HEK293 (cell line): ENCODE measurements around the gene POLA2.
A peak's percentile ranks its signal among the peaks of the same experiment; 100 is the strongest.

ENCODE experiments used
- CTCF ChIA-PET: fragments of 350-600 bp; formaldehyde crosslinking; extraction: SDS; loops from one replicate; lab custom pipeline; 2021; ENCODE audit warnings: antibody characterized with exemption; lab: Yijun Ruan, JAX
- POLR2A ChIA-PET: fragments of 300-600 bp; formaldehyde crosslinking; extraction: SDS; loops from one replicate; lab custom pipeline; 2020; ENCODE audit warnings: antibody characterized with exemption, inconsistent platforms; lab: Yijun Ruan, JAX
- H3K27ac ChIP-seq: fragments of 200-500 bp; sonication (Bioruptor generic); 2 replicates; pipeline ENCODE4 v1.5.1; 2014; ENCODE audit warnings: low read depth, low read length, control low read depth, inconsistent platforms; ENCODE audit errors: extremely low read depth
- H3K36me3 ChIP-seq, 2 experiments: fragments of 200-500 bp in 1 of 2; sonication (Bioruptor generic) in 1 of 2; 1 replicate in 1 of 2; 2 replicates in 1 of 2; pipeline ENCODE4 v1.5.1; 2014 to 2017; ENCODE audit warnings: inconsistent platforms in 2 of 2, low read length in 2 of 2; ENCODE audit not compliant: control insufficient read depth in 2 of 2, insufficient read depth in 1 of 2
- H3K4me1 ChIP-seq: fragments of 200-500 bp; sonication (Bioruptor generic); 2 replicates; pipeline ENCODE4 v1.5.1; 2014; ENCODE audit warnings: mild to moderate bottlenecking, low read length, inconsistent platforms; ENCODE audit not compliant: control insufficient read depth, insufficient read depth
- H3K4me3 ChIP-seq: 2 replicates; pipeline ENCODE4 v1.5.1; 2011; ENCODE audit warnings: low read depth, mild to moderate bottlenecking, control low read depth, low read length, moderate library complexity
- H3K9me3 ChIP-seq: fragments of 200-500 bp; sonication (Bioruptor generic); 2 replicates; pipeline ENCODE4 v1.5.1; 2014; ENCODE audit warnings: low read depth, low read length, inconsistent platforms; ENCODE audit not compliant: control insufficient read depth, insufficient read depth
- MZF1 ChIP-seq: fragments of 450-650 bp; formaldehyde crosslinking; IDR thresholded peaks from 2 replicates; pipeline ENCODE4 v1.5.1; 2017; ENCODE audit warnings: missing biosample characterization, missing genetic modification characterization, borderline replicate concordance
- SCRT2 ChIP-seq: fragments of 450-650 bp; formaldehyde crosslinking; IDR thresholded peaks from 2 replicates; pipeline ENCODE4 v1.5.1; 2016; ENCODE audit warnings: missing biosample characterization, missing genetic modification characterization
- ZFHX2 ChIP-seq: fragments of 450-650 bp; formaldehyde crosslinking; conservative IDR thresholded peaks from 2 replicates; pipeline ENCODE4 v1.5.1; 2016; ENCODE audit warnings: missing biosample characterization, missing genetic modification characterization
- ZFP37 ChIP-seq: fragments of 450-650 bp; formaldehyde crosslinking; IDR thresholded peaks from 2 replicates; pipeline ENCODE4 v1.5.1; 2016; ENCODE audit warnings: missing biosample characterization, missing genetic modification characterization
- ZNF18 ChIP-seq: fragments of 450-650 bp; formaldehyde crosslinking; IDR thresholded peaks from 2 replicates; pipeline ENCODE4 v1.5.1; 2016; ENCODE audit warnings: missing biosample characterization, missing genetic modification characterization
- ZNF2 ChIP-seq: fragments of 450-650 bp; formaldehyde crosslinking; IDR thresholded peaks from 2 replicates; pipeline ENCODE4 v1.5.1; 2016; ENCODE audit warnings: missing biosample characterization, missing genetic modification characterization
- ZNF248 ChIP-seq: fragments of 450-650 bp; formaldehyde crosslinking; IDR thresholded peaks from 2 replicates; pipeline ENCODE4 v1.5.1; 2017; ENCODE audit warnings: missing biosample characterization, missing genetic modification characterization
- ZNF292 ChIP-seq: fragments of 450-650 bp; formaldehyde crosslinking; IDR thresholded peaks from 2 replicates; pipeline ENCODE4 v1.5.1; 2016; ENCODE audit warnings: low read depth, missing biosample characterization, missing genetic modification characterization, borderline replicate concordance
- ZNF335 ChIP-seq: fragments of 450-650 bp; formaldehyde crosslinking; conservative IDR thresholded peaks from 2 replicates; pipeline ENCODE4 v1.5.1; 2016; ENCODE audit warnings: missing biosample characterization, missing genetic modification characterization
- ZNF433 ChIP-seq: fragments of 450-650 bp; formaldehyde crosslinking; IDR thresholded peaks from 2 replicates; pipeline ENCODE4 v1.5.1; 2016; ENCODE audit warnings: missing biosample characterization, missing genetic modification characterization, low read depth
- ZNF544 ChIP-seq: fragments of 450-650 bp; formaldehyde crosslinking; IDR thresholded peaks from 2 replicates; pipeline ENCODE4 v1.5.0; 2017; ENCODE audit warnings: missing biosample characterization, missing genetic modification characterization
- ZNF549 ChIP-seq: fragments of 450-650 bp; IDR thresholded peaks from 2 replicates; pipeline ENCODE4 v1.5.1; 2018; ENCODE audit warnings: missing biosample characterization, missing genetic modification characterization, mild to moderate bottlenecking, inconsistent platforms, moderate library complexity
- ZNF596 ChIP-seq: fragments of 450-650 bp; IDR thresholded peaks from 2 replicates; pipeline ENCODE4 v1.5.0; 2018; ENCODE audit warnings: missing biosample characterization, mild to moderate bottlenecking, missing genetic modification characterization, moderate library complexity
- ZNF626 ChIP-seq: fragments of 450-650 bp; sonication (Bioruptor Pico); formaldehyde crosslinking; IDR thresholded peaks from 2 replicates; pipeline ENCODE4 v1.5.1; 2018; ENCODE audit warnings: missing biosample characterization, missing genetic modification characterization, inconsistent platforms
- ZNF645 ChIP-seq: fragments of 450-650 bp; formaldehyde crosslinking; IDR thresholded peaks from 2 replicates; pipeline ENCODE4; 2016; ENCODE audit warnings: missing biosample characterization, missing genetic modification characterization
- ZNF664 ChIP-seq: fragments of 450-650 bp; formaldehyde crosslinking; IDR thresholded peaks from 2 replicates; pipeline ENCODE4 v1.5.1; 2016; ENCODE audit warnings: missing biosample characterization, missing genetic modification characterization
- ZNF747 ChIP-seq: fragments of 450-650 bp; formaldehyde crosslinking; IDR thresholded peaks from 2 replicates; pipeline ENCODE4 v1.5.1; 2016; ENCODE audit warnings: missing biosample characterization, missing genetic modification characterization
- ZNF843 ChIP-seq: fragments of 450-650 bp; formaldehyde crosslinking; IDR thresholded peaks from 2 replicates; pipeline ENCODE4 v1.5.1; 2016; ENCODE audit warnings: missing biosample characterization, missing genetic modification characterization
- ZSCAN5A ChIP-seq: fragments of 450-650 bp; formaldehyde crosslinking; IDR thresholded peaks from 2 replicates; pipeline ENCODE4 v1.5.1; 2016; ENCODE audit warnings: missing biosample characterization, missing genetic modification characterization
- TF ChIP-seq, protein P1 (sequence below): fragments of 450-650 bp; formaldehyde crosslinking; IDR thresholded peaks from 2 replicates; pipeline ENCODE4 v1.5.1; 2016; ENCODE audit warnings: missing biosample characterization, missing genetic modification characterization
- TF ChIP-seq, protein P2 (sequence below): fragments of 450-650 bp; formaldehyde crosslinking; IDR thresholded peaks from 2 replicates; pipeline ENCODE4 v1.5.1; 2016; ENCODE audit warnings: missing biosample characterization, missing genetic modification characterization
- TF ChIP-seq, protein P3 (sequence below): fragments of 450-650 bp; formaldehyde crosslinking; IDR thresholded peaks from 2 replicates; pipeline ENCODE4 v1.5.1; 2016; ENCODE audit warnings: missing biosample characterization, missing genetic modification characterization
- TF ChIP-seq, protein P4 (sequence below): fragments of 450-650 bp; formaldehyde crosslinking; IDR thresholded peaks from 2 replicates; pipeline ENCODE4 v1.5.1; 2016; ENCODE audit warnings: missing biosample characterization, missing genetic modification characterization

The POLA2 gene

DNA sequence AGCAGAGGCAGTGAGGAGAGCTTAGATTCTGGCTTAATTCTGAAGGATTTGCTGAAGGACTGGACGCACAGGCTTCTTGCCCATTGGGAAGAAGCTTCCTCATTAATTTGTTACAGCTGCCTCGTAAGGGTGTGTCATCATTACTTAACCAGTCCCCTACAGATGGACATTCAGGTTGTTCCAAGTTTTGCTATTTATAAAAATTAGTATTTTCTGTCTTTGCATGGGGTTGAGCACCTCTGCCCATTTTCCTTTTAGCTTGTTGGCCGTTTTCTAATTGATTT is 41.9 kb upstream of the POLA2 start:
- Histone ChIP-seq H3K36me3 (no peaks in the 10 kb centered on the region), H3K9me3 (no peaks in the 10 kb centered on the region), H3K4me1 (no peaks in the 10 kb centered on the region; the same call in 1 of the 2 replicates), H3K27ac (no peak overlapping the region), H3K4me3 (no peak overlapping the region)
- POLR2A ChIA-PET: no interaction called here
- CTCF ChIA-PET: interaction anchor here (1.0 to 3.5 kb wide), 3 partner anchors 15 to 55 kb away, joined by 3 to 18 read pairs (median 10); no protein-coding TSS in a partner anchor
- TF ChIP-seq ZFHX2: no peak
- TF ChIP-seq MZF1 (tag by site-specific recombination): peak; percentile 97
- TF ChIP-seq ZNF626 (tag by site-specific recombination): no peak

DNA sequence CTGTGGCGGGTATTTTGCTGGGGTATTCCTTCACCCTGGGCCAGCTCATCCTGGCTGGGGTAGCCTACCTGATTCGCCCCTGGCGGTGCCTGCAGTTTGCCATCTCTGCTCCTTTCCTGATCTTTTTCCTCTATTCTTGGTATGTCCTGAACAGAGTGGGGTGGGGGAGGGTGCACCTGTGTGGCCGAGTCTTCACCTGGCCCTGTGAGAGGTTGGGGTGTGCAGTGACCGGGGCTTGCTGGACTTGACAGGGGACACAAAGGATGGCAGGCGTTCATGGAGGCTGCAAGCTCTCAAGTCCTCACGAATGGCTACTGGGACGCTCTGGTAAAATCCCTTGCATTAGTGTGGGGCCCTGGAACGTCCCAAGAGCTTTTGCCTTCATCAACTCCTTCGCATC is 40.7 kb upstream of the POLA2 start:
- Histone ChIP-seq H3K4me1 (no peaks in the 10 kb centered on the region; the same call in 1 of the 2 replicates), H3K27ac (no peak overlapping the region), H3K9me3 (no peaks in the 10 kb centered on the region), H3K36me3 (no peaks in the 10 kb centered on the region), H3K4me3 (no peak overlapping the region)
- CTCF ChIA-PET: interaction anchor here (0.6 to 3.5 kb wide), 3 partner anchors 17 to 29 kb away, joined by 5 to 18 read pairs (median 10); no protein-coding TSS in a partner anchor
- no peak for TF ChIP-seq ZNF549 (tag by site-specific recombination)
- no peak for TF ChIP-seq ZNF645 (tag by site-specific recombination)
- no peak for TF ChIP-seq ZNF292 (tag by site-specific recombination)
- TF ChIP-seq, protein P1, sequence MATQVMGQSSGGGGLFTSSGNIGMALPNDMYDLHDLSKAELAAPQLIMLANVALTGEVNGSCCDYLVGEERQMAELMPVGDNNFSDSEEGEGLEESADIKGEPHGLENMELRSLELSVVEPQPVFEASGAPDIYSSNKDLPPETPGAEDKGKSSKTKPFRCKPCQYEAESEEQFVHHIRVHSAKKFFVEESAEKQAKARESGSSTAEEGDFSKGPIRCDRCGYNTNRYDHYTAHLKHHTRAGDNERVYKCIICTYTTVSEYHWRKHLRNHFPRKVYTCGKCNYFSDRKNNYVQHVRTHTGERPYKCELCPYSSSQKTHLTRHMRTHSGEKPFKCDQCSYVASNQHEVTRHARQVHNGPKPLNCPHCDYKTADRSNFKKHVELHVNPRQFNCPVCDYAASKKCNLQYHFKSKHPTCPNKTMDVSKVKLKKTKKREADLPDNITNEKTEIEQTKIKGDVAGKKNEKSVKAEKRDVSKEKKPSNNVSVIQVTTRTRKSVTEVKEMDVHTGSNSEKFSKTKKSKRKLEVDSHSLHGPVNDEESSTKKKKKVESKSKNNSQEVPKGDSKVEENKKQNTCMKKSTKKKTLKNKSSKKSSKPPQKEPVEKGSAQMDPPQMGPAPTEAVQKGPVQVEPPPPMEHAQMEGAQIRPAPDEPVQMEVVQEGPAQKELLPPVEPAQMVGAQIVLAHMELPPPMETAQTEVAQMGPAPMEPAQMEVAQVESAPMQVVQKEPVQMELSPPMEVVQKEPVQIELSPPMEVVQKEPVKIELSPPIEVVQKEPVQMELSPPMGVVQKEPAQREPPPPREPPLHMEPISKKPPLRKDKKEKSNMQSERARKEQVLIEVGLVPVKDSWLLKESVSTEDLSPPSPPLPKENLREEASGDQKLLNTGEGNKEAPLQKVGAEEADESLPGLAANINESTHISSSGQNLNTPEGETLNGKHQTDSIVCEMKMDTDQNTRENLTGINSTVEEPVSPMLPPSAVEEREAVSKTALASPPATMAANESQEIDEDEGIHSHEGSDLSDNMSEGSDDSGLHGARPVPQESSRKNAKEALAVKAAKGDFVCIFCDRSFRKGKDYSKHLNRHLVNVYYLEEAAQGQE: no peak
- TF ChIP-seq ZNF18: no peak
- TF ChIP-seq ZNF664: no peak
- TF ChIP-seq ZFP37 (tag by site-specific recombination): no peak
- no peak for TF ChIP-seq ZNF248 (tag by site-specific recombination)
- no peak for TF ChIP-seq ZNF843 (tag by site-specific recombination)
- TF ChIP-seq ZNF544 (tag by site-specific recombination): no peak
- TF ChIP-seq ZNF2 (tag by site-specific recombination): no peak
- TF ChIP-seq ZNF335 (tag by site-specific recombination): no peak
- TF ChIP-seq, protein P2, sequence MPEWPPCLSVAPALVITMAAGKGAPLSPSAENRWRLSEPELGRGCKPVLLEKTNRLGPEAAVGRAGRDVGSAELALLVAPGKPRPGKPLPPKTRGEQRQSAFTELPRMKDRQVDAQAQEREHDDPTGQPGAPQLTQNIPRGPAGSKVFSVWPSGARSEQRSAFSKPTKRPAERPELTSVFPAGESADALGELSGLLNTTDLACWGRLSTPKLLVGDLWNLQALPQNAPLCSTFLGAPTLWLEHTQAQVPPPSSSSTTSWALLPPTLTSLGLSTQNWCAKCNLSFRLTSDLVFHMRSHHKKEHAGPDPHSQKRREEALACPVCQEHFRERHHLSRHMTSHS: no peak
- TF ChIP-seq ZNF596 (tag by site-specific recombination): no peak
- TF ChIP-seq SCRT2: no peak
- TF ChIP-seq, protein P3, sequence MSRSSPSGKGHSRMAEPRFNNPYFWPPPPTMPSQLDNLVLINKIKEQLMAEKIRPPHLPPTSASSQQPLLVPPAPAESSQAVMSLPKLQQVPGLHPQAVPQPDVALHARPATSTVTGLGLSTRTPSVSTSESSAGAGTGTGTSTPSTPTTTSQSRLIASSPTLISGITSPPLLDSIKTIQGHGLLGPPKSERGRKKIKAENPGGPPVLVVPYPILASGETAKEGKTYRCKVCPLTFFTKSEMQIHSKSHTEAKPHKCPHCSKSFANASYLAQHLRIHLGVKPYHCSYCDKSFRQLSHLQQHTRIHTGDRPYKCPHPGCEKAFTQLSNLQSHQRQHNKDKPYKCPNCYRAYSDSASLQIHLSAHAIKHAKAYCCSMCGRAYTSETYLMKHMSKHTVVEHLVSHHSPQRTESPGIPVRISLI (tag by site-specific recombination): no peak
- no peak for TF ChIP-seq ZNF433
- TF ChIP-seq ZSCAN5A (tag by site-specific recombination): no peak
- no peak for TF ChIP-seq ZNF747 (tag by site-specific recombination)
- TF ChIP-seq, protein P4, sequence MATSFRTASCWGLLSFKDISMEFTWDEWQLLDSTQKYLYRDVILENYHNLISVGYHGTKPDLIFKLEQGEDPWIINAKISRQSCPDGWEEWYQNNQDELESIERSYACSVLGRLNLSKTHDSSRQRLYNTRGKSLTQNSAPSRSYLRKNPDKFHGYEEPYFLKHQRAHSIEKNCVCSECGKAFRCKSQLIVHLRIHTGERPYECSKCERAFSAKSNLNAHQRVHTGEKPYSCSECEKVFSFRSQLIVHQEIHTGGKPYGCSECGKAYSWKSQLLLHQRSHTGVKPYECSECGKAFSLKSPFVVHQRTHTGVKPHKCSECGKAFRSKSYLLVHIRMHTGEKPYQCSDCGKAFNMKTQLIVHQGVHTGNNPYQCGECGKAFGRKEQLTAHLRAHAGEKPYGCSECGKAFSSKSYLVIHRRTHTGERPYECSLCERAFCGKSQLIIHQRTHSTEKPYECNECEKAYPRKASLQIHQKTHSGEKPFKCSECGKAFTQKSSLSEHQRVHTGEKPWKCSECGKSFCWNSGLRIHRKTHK: no peak
- POLR2A ChIA-PET: no interaction called here
